ENCODE data around the gene JADE1.
A peak's percentile ranks its signal among the peaks of the same experiment; 100 is the strongest.

Gene JADE1

DNA sequence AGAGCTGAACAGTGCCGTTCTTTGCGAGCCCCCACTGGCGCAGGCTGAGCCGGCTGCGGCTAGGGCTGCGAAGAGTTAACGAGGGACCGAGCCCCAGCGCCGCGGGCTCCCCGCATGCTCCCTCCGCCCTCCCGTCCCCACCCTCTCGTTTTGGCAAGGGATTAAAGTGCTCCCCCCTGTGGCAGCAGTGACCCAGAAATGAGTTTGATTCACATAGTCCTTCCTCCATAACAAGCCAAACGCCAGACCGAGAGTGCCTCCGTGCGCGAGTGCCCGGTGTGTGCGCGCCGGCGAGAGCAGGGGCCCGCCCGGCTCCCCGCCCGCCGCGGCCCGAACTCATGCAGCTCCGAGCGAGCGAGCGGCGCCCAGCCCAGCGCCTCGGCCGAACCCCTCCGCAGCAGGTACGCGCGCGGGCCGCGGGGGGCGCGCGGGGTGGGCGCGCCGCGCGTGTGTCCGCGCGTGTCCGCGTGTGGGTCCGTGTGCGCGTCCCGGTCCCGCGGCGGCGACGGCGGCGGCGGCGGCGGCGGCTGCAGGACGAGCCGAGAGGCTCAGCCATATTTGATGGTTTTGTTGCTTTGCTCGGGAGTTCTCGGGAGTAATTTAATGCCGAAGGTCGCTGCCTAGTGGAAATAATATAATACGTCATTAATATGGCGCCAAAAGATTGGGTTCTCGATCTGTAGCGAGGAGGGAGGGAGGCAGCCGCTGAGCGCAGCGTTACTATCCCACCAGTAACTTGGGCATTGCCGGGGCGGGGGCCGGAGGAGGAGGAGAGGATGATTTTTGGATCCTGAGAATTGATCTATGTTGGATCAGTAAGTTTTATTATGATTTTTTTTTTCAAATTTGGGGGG is at the start of gene JADE1:
TSS of gene JADE1 (plus strand) at position 224 of the 854 bp plus-strand sequence. CDS start 22,059 bp downstream, outside the sequence.
- peak; percentile 64 for TF ChIP-seq CTCF (IDR thresholded peaks at IDR 0.05; ENCODE audit: low read depth, low read length, missing control alignments)
- peak; percentile 87 for DNase-seq (ENCODE audit: low read depth)
- peak within 1 kb of the TSS; percentile 59 for H3K4me3 ChIP-seq (ENCODE audit: low read depth, low read length)

- no peak for TF ChIP-seq CTCF (IDR thresholded peaks at IDR 0.05; ENCODE audit: low read depth, low read length, missing control alignments)
- no peak overlapping the region for H3K4me3 ChIP-seq (ENCODE audit: low read depth, low read length)
- DNase-seq (ENCODE audit: low read depth): no peak
These were observed 42.7 kb upstream of the JADE1 start for GRCh38 chr4:128766781-128767180.

GRCh38 chr4:128768373-128768996 is 41.0 kb upstream of the JADE1 start:
- no peak for DNase-seq (ENCODE audit: low read depth)
- H3K4me3 ChIP-seq (ENCODE audit: low read depth, low read length): no peak overlapping the region
- no peak for TF ChIP-seq CTCF (IDR thresholded peaks at IDR 0.05; ENCODE audit: low read depth, low read length, missing control alignments)

DNA sequence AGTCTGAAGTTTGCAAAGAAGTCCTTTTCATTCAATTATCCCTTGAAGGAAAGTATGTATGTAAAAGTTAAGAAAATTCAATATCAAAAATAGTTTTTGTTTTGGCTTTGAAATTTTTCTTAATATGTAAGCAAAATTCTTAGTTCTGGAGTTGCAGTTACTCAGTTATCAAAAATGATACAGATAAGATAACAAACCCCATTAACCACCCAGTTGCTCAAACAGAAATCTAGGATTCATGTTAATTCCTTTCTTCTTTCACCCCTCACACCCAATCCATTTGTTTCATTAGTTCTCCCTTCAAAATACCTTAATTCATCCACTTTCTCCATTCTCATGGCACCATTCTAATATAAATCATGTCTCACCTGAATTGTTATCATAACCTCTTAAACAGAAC is 40.5 kb upstream of the JADE1 start:
- H3K4me3 ChIP-seq (ENCODE audit: low read depth, low read length): no peak overlapping the region
- no peak for DNase-seq (ENCODE audit: low read depth)
- no peak for TF ChIP-seq CTCF (IDR thresholded peaks at IDR 0.05; ENCODE audit: low read depth, low read length, missing control alignments)

DNA sequence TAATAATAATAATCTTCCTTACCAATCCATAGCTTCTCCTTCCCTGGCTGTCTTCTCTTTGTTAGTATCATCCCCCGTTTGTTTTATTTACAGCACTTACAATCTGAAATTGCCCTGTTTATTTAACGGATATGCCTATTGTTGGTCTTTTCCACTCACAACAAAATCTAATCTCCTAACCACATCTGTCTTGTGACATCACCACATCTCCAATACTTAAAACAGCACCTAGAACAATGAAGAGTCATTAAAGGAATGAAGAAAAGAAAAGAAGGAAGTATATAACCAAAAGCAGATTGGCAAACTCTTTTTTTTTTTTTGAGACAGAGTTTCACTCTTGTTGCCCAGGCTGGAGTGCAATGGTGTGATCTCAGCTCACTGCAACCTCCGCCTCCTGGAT is 38.7 kb upstream of the JADE1 start:
- no peak overlapping the region for H3K4me3 ChIP-seq (ENCODE audit: low read depth, low read length)
- no peak for DNase-seq (ENCODE audit: low read depth)
- no peak for TF ChIP-seq CTCF (IDR thresholded peaks at IDR 0.05; ENCODE audit: low read depth, low read length, missing control alignments)

DNA sequence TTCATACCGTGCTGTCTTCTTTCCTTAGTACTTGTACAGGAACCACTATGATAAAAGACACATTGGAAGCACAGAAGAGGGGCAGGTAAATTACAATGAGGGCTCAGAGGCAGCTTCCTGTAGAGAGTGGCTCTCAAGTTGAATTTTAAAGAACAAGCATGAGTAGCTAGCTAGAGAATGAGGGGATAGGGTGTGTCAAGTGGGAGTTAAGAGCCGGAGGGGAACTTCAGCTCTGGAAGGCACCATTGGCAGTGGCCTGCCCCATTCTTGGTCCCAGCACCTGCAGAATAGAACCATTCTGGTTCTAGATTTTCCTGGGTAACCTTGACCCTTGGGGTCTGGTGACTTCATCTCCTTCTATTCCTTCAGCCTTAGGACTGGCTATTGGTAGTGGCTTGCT is 34.0 kb upstream of the JADE1 start:
- no peak for TF ChIP-seq CTCF (IDR thresholded peaks at IDR 0.05; ENCODE audit: low read depth, low read length, missing control alignments)
- H3K4me3 ChIP-seq (ENCODE audit: low read depth, low read length): no peak overlapping the region
- DNase-seq (ENCODE audit: low read depth): no peak
